ENCODE results near the gene ARHGAP31.

DNA sequence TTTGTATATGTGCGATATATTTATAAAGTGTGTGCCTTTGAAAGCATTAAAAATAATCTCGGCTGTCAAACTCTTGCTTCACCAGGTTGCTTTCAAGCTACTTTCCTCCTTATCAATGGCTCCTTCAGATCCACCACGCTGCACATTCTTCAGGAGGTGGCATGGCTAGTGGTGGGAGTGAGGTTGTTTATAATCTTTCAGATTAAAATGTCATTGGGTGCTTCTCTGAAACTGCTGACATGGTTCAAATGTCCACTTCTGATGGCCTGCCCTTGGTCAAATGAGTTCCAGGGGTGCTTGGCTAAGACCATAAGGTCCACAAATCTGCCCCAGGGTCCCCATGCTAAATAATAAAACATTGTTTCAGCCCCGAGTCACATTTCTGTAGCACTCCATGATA lies 36.7 kb downstream of the ARHGAP31 start:
- TF ChIP-seq CTCF (IDR thresholded peaks at IDR 0.05; ENCODE audit: low read depth, low read length), result no peak
- no peak for TF ChIP-seq EZH2phosphoT487 (IDR thresholded peaks at IDR 0.05; ENCODE audit: low read depth)
